GM13977 (cell line): ENCODE data around the gene RNF31.
"Not testable (repeated sequence)": the region's sequence is repeated elsewhere in the genome, so short reads cannot be mapped to it uniquely, and the experiment has no call there.

Source experiments
- DNase-seq: peaks from one replicate; pipeline ENCODE4 v3.0.0; 2012; ENCODE audit warnings: low spot score
- CTCF ChIP-seq: IDR thresholded peaks from 2 replicates; pipeline ENCODE4 v1.5.1; 2012; ENCODE audit warnings: mild to moderate bottlenecking, control low read depth; ENCODE audit not compliant: insufficient read depth; ENCODE audit errors: extremely low read depth, missing control alignments
- in situ Hi-C: fragments of 300-500 bp; cut with MboI; formaldehyde crosslinking; loops from one replicate; pipeline ENCODE4 v1.12.0; 2022; ENCODE audit warnings: low sequenced_read_pairs, low pct_unique_long_range_greater_than_20kb, mixed read lengths, inconsistent platforms; ENCODE audit not compliant: unreplicated experiment

The RNF31 gene

GRCh38 chr14:24194873-24195185 lies 47.5 kb downstream of the RNF31 start:
- no peak for DNase-seq
- TF ChIP-seq CTCF: no peak
- in situ Hi-C loops: no loop called here

GRCh38 chr14:24195186-24196070 lies 48.1 kb downstream of the RNF31 start, which contains the start of gene TM9SF1:
TSS of gene TM9SF1 (minus strand) at chr14:24195441. CDS start at chr14:24195019, 422 bp downstream.
- peak; percentile 95 for DNase-seq
- TF ChIP-seq CTCF: no peak
- in situ Hi-C loops: no loop called here

GRCh38 chr14:24196071-24197055 lies 49.1 kb downstream of the RNF31 start:
- in situ Hi-C loops: no loop called here
- DNase-seq: peak; percentile 52
- TF ChIP-seq CTCF: no peak

GRCh38 chr14:24197056-24197450 lies 49.8 kb downstream of the RNF31 start:
- no peak for DNase-seq
- in situ Hi-C loops: no loop called here
- no peak for TF ChIP-seq CTCF

GRCh38 chr14:24198814-24199524 lies 51.7 kb downstream of the RNF31 start:
- in situ Hi-C loops: no loop called here
- DNase-seq: no peak

GRCh38 chr14:24202538-24202937 lies 55.2 kb downstream of the RNF31 start:
- in situ Hi-C loops, DNase-seq: not testable (repeated sequence)

More at GRCh38 chr14:24198814-24199524, 51.7 kb downstream of the RNF31 start:
- no peak for TF ChIP-seq CTCF

- in situ Hi-C loops, DNase-seq: not testable (repeated sequence)
Observed at GRCh38 chr14:24203249-24203886, 56.1 kb downstream of the RNF31 start.
